Measurements from ENCODE around the gene SYF2.
A peak's percentile ranks its signal among the peaks of the same experiment; 100 is the strongest.

The SYF2 gene

DNA sequence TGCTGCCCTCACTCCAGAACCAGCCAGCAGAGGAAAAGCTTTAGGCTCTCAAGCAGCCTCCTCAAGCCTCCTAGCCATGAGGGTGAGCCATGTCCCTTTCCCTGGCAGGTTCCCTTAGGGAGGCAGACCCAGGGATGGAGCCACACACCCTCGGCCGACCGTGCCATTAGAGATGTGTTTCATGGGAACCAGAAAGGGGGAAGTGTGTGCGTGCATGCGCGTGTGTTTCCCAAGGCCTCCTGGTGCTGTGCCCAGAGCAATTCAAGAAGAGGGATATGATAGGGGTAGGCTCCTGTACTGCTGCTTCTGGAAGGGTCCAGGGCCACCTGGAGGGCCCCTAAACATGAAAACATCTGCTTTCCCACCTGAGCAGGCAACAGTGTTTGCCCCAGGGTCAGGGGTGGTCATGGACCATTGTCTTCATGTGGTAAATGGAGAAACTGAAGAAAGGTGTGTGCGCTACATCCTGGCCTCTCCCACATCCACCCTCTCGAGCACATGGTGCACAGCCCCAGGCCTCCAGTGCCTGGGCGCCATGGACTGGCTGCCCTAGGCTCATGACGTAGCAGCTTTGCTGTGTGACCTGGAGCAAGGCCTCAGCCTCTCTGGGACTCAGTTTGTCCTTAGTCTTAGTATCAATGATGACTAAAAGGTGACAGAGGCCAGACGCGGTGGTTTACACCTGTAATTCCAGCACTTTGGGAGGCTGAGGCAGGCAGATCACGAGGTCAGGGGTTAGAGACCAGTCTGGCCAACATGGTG lies 48.1 kb downstream of the SYF2 start:
- peak; percentile 44 for FAIRE-seq
- DNase-seq (ENCODE audit: low spot score), result no peak

DNA sequence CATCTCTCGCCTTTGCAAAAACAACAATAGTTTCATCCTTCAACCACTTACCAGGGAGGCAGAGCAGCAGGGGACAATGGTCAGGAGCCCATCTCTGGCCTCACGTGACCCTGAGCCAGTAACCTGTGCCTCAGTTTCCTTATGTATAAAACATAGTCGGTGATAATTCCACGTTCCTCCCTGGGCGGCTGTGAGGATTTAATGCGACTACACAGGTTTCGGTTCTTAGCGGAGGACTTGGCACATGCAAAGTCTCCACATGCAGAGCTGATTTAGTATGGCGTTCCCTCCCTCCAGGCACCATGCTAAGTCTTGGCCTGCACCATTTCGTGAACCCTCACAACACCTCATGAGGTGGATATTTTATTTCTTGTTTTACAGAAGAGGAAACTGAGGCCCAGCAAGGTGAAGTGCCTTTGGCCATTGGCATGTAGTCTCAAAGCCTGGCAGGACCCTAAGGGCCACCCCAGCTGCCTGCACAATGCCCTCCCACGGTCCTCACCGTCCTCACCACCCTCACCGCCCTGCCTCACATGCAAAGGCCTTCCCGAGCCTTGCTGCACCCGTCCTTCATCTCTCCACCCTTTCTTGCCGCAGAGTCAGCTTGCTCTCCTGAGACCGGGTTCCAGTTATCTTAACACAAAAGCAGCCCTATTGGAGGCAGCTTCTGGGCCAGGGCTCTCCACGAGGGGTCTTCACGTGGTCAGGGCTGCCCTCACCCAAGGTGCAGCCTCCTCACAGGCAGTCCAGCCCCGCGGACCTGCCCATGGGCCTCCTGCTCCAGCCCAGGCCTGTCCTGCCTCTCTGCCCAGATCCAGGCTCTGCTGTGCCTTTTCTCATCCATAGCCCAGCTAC lies 48.9 kb downstream of the SYF2 start:
- DNase-seq (ENCODE audit: low spot score) (no peak), FAIRE-seq (no peak)

DNA sequence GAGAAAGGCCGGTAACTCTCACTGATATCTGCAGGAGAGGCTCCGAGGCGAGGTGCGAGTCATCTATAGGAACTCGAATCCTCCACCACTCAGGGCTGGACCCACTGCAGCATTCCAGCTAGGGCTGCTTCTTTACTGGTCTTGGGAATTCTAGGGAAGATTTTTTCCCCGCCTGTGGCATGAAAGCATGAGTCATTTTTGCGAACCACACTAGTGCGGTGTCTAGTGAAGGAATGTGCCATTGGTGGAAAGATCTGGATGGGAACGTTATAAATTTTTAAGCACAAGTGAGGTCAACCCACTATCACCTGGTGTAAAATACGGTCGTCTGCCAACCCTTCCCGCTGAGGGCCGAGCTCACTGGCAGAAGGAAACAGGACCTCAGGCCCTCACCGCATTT lies 49.7 kb downstream of the SYF2 start:
- DNase-seq (ENCODE audit: low spot score) (peak; percentile 85), FAIRE-seq (peak; percentile 79)

DNA sequence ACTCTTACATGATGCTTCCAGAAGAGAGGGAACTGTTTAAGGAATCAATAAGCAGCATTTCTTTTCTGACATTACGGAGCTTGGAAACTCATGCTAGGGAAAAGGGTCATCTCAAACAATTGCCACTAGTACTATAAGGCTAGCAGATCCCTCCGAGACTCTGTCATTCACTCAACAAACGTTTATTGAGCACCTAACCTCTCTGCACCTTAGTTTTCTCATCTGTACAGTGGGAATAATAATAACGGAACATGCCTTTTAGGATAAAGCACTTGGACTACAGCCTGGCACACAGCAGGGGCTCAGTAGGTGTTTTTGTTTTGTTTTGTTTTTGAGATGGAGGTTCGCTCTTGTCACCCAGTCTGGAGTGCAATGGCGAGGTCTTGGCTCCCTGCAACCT lies 51.3 kb downstream of the SYF2 start:
- no peak for FAIRE-seq
- DNase-seq (ENCODE audit: low spot score), result no peak

DNA sequence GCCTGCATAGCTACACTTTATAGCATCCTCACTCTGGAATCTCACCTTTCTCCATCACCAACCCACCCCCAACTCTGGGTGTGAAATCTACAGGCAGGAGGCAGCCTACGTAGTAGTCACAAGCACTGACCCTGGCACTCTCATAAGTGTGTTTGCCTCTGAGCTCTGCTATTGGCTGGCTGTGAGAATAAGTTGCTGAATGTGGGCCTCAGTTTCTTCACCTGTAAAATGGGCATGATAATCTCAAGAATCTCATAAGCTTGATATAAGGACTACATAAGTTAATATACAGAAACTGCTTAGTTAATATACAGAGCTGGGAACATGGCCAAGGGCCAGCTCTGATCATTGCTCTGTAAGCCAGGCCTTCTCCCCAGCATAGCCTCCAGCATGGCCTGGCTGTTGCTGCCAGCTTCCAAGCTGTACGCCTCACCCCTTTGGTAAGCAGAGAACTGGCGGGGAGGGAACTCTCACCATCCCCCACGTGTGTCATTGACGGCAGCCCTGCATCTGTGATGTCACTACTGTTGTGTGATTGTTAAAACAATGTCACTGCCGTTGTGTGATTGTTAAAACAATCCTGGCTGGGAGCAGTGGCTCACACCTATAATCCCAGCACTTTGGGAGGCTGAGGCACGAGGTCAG lies 53.3 kb downstream of the SYF2 start:
- DNase-seq (ENCODE audit: low spot score), result peak; percentile 1
- no peak for FAIRE-seq

GRCh38 chr1:25174730-25175612 lies 57.3 kb downstream of the SYF2 start:
- DNase-seq (ENCODE audit: low spot score), result no peak
- no peak for FAIRE-seq

DNA sequence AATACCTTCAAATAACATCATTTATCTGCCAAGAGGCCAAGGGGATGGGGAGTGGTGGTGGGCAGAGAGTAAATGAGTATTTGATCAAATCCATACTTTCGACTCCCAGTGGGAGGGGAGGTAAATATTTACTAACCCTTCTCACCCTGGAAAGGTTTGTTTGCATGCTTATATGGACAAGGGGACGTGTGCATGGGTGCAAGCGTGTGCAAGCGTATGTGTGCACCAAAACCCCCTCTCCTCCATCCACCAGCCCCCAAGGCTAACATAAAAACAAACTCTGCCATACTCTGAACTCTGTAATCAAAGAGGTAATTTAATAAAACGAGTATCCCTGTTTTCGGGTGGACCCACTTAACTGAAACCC lies 58.0 kb downstream of the SYF2 start:
- FAIRE-seq (no peak), DNase-seq (ENCODE audit: low spot score) (no peak)

DNA sequence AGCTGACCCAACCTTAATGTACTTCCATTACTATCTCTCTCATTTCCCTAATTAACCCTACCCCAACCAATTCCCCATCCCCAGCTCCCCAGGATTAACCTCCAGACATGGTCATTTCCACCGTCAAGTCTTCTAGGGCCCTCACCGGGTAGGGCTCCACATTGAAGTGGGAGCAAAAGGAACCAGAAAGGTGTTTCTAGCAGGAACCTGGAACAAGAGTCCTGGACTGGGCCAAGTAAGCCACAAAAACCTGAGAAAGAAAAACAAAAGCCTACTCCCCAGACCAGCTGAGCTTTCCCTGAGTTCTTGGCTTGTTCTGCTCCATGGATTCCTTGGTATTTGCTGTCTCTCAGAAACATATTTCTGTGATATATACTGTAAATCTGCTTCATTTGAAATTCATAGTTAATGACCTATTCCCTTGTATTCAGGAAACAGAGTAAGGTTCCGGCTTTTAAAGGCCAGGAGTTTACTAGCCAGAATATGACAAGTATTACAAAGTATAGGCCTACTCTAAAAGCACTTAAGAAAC lies 58.4 kb downstream of the SYF2 start:
- DNase-seq (ENCODE audit: low spot score) (no peak), FAIRE-seq (no peak)

All from urothelium cell line (cell line).